K562 (cell line): ENCODE results near the gene JUNB. TPM values are rescaled to one million over a fixed set of nuclear protein-coding genes. Genes with fewer than 3 reads are reported as not detected.
A peak's percentile ranks its signal among the peaks of the same experiment; 100 is the strongest.

Source experiments
- HBP1 ChIP-seq: fragments of 450-650 bp; formaldehyde crosslinking; IDR thresholded peaks from 2 replicates; pipeline ENCODE4 v1.4.0; 2022; ENCODE audit warnings: missing genetic modification characterization
- MGA ChIP-seq: fragments of 450-650 bp; IDR thresholded peaks from 2 replicates; pipeline ENCODE4 v1.6.1; 2016; ENCODE audit warnings: mild to moderate bottlenecking, moderate library complexity
- MYNN ChIP-seq, 2 experiments: sonication (generic); formaldehyde crosslinking in 1 of 2; IDR thresholded peaks; 2 replicates each; pipeline versions ENCODE4 v1.5.0 to v1.6.1; 2016 to 2020; ENCODE audit warnings: antibody characterized with exemption in 1 of 2, missing genetic modification reagents in 1 of 2
- RFX5 ChIP-seq: IDR thresholded peaks from 2 replicates; pipeline ENCODE4 v1.6.1; 2011; ENCODE audit warnings: low read depth, mild to moderate bottlenecking, improper control_type of control experiment, low read length
- ZNF318 ChIP-seq, 2 experiments: fragments of 450-650 bp; IDR thresholded peaks; 2 replicates each; pipeline ENCODE4 v1.6.1; 2016; ENCODE audit warnings: mild to moderate bottlenecking in 2 of 2, borderline replicate concordance in 1 of 2, low read depth in 1 of 2, moderate library complexity in 1 of 2
- polyA plus RNA-seq, 8 experiments: library from polyadenylated mRNA; depleted of rRNA in 4 of 8; stranded (reverse) in 5 of 8; unstranded in 3 of 8; fragments of >200 nt; fragmentation: Nextera tagmentation in 2 of 8; fragmentation: Illumina TruSeq in 1 of 8; extraction: Ambion mirVana in 2 of 8; extraction: Trizol in 1 of 8; gene quantifications; 2 replicates each; pipeline versions ENCODE4 v1.2.1 to v1.2.3, GENCODE V29; 2011 to 2014; ENCODE audit warnings: inconsistent platforms in 1 of 8, missing spikeins in 1 of 8
- total RNA-seq, 7 experiments: library from RNA; depleted of rRNA in 6 of 7; stranded (reverse); fragments of >200 nt in 6 of 7; fragmentation: Illumina TruSeq in 2 of 7; extraction: Trizol in 2 of 7; gene quantifications; 2 replicates each; pipeline versions ENCODE4 v1.2.1 to v1.2.3, GENCODE V29; 2011 to 2021; ENCODE audit warnings: low replicate concordance in 1 of 7

JUNB gene
- total and polyA plus RNA-seq, 9 of the 15 experiments (the other 6 are each of a cell fraction or from before 2014, with no cell fraction given): 0.23 to 88.1 (median 13.1) TPM

GRCh38 chr19:12784871-12785430, 6.3 kb upstream of the JUNB start (continued):
- TF ChIP-seq MGA (no peak), RFX5 (no peak), HBP1 (CRISPR knock-in tag) (peak; percentile 91; the same call in 1 of the 2 replicates), ZNF318 (IDR thresholded peaks at IDR 0.05; ENCODE audit: borderline replicate concordance in 1 of 2, low read depth in 1 of 2) (no peak), MYNN (IDR thresholded peaks at IDR 0.05) (no peak; the same call in 1 of the 2 replicates), MYNN (CRISPR knock-in tag; IDR thresholded peaks at IDR 0.05) (no peak)
